ENCODE results near the gene YPEL5.

Gene YPEL5

DNA sequence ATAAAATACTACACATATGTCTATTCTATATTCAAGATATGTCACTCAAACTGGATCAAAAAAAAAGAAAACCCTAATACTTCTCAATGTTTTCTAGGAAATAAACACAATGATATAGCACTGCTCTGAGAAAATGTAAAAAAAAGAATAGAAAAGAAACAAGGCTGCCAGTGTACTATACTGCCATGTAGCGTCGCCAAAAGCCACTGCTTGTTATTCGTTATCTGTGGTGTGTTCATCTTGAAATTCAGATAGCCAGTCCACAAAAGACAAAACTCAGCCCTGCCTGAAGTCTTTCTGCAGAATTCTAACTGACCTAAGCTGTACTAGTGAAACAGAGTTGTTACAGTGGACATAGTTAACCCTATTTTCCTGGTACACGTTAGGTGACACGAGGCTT is 12.2 kb upstream of the YPEL5 start:
- Histone ChIP-seq H3K27ac (ENCODE audit: low read depth, low read length) (no peak overlapping the region), H3K27me3 (ENCODE audit: low read length) (no peaks in the 10 kb centered on the region), H3K4me2 (ENCODE audit: low read depth, low read length, poor library complexity, severe bottlenecking) (no peak overlapping the region)

DNA sequence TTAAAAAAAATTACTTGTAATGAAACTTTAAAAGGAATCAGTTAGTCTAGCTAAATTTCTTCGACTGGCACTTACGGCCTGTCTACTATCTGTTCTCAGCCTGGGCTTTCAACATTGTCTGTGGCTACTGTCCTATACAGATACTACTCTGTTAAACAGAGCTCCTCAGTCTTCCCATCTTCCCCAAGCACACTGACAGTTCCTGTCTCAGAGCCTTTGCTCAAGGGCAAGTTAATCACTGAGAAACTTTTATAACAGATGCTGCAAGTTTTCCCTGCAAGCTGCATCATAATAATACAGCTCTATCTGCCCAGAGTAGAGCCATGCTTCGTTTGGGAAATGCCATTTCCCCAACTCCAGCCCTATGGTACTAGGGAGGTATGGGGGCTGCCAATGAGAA is 11.3 kb upstream of the YPEL5 start:
- Histone ChIP-seq H3K27ac (ENCODE audit: low read depth, low read length) (no peak overlapping the region), H3K9me3 (ENCODE audit: insufficient read depth, low read length) (no peaks in the 10 kb centered on the region), H3K9ac (ENCODE audit: low read length) (no peak overlapping the region), H3K27me3 (ENCODE audit: low read length) (no peaks in the 10 kb centered on the region), H4K20me1 (ENCODE audit: low read depth, low read length) (no peaks in the 10 kb centered on the region), H3F3A (ENCODE audit: insufficient read depth) (no peaks in the 10 kb centered on the region), H3K4me2 (ENCODE audit: low read depth, low read length, poor library complexity, severe bottlenecking) (no peak overlapping the region), H3K79me2 (ENCODE audit: insufficient read depth, low read length) (no peaks in the 10 kb centered on the region), H3K36me3 (ENCODE audit: low read length) (no peaks in the 10 kb centered on the region), H3K9me2 (replicated peaks; ENCODE audit: insufficient read depth, low read length) (no peaks in the 10 kb centered on the region), H3K4me3 (ENCODE audit: insufficient read depth, low read length, poor library complexity, severe bottlenecking) (no peak overlapping the region), H2AFZ (ENCODE audit: low read depth, low read length, severe bottlenecking) (no peak overlapping the region)
- TF ChIP-seq, protein P1, sequence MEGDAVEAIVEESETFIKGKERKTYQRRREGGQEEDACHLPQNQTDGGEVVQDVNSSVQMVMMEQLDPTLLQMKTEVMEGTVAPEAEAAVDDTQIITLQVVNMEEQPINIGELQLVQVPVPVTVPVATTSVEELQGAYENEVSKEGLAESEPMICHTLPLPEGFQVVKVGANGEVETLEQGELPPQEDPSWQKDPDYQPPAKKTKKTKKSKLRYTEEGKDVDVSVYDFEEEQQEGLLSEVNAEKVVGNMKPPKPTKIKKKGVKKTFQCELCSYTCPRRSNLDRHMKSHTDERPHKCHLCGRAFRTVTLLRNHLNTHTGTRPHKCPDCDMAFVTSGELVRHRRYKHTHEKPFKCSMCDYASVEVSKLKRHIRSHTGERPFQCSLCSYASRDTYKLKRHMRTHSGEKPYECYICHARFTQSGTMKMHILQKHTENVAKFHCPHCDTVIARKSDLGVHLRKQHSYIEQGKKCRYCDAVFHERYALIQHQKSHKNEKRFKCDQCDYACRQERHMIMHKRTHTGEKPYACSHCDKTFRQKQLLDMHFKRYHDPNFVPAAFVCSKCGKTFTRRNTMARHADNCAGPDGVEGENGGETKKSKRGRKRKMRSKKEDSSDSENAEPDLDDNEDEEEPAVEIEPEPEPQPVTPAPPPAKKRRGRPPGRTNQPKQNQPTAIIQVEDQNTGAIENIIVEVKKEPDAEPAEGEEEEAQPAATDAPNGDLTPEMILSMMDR (IDR thresholded peaks at IDR 0.05; ENCODE audit: insufficient read depth, low read length, poor library complexity, severe bottlenecking), result no peak
- no peak for TF ChIP-seq EZH2phosphoT487 (conservative IDR thresholded peaks at IDR 0.05; ENCODE audit: low read length)

More for the DNA sequence above, 12.2 kb upstream of the YPEL5 start:
- no peak overlapping the region for H2AFZ ChIP-seq (ENCODE audit: low read depth, low read length, severe bottlenecking)
- H3K9me2 ChIP-seq (replicated peaks; ENCODE audit: insufficient read depth, low read length), result no peaks in the 10 kb centered on the region
- no peaks in the 10 kb centered on the region for H3K9me3 ChIP-seq (ENCODE audit: insufficient read depth, low read length)
- H3F3A ChIP-seq (ENCODE audit: insufficient read depth), result no peaks in the 10 kb centered on the region
- TF ChIP-seq, protein P1 (IDR thresholded peaks at IDR 0.05; ENCODE audit: insufficient read depth, low read length, poor library complexity, severe bottlenecking), result no peak
- no peak for TF ChIP-seq EZH2phosphoT487 (conservative IDR thresholded peaks at IDR 0.05; ENCODE audit: low read length)
- H4K20me1 ChIP-seq (ENCODE audit: low read depth, low read length), result no peaks in the 10 kb centered on the region
- H3K4me3 ChIP-seq (ENCODE audit: insufficient read depth, low read length, poor library complexity, severe bottlenecking), result no peak overlapping the region
- H3K9ac ChIP-seq (ENCODE audit: low read length), result no peak overlapping the region
- no peaks in the 10 kb centered on the region for H3K36me3 ChIP-seq (ENCODE audit: low read length)
- no peaks in the 10 kb centered on the region for H3K79me2 ChIP-seq (ENCODE audit: insufficient read depth, low read length)

DNA sequence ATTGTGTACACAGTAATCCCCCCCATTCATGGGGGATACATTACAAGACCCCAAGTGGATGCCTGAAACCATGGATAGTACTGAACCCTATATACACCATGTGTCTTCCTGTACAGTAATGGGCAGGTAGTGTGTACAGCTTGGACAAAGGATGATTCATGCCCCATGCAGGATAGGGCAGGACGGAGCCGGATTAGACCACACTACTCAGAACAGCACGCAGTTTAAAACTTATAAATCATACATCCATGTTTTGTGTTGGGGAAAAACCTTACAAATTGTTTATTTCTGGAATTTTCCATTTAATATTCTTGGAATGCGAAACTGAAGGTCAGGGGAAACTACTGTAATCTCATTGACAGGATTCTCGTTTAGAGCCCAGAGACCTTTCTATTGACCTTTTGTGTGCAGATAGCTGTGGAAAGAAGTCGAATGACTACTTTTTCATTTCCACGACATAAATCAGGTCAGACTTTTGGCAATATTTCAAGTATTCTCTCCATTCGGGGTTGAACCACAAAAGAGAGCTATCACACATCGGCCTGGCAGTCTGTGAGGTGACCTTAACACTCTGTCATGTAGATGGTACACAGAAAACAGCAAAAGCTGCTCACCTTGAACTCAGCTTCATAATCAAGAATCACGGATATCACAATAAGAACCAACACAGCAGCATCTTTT is 9.9 kb upstream of the YPEL5 start:
- H3K4me2 ChIP-seq (ENCODE audit: low read depth, low read length, poor library complexity, severe bottlenecking), result no peak overlapping the region
- H3K27ac ChIP-seq (ENCODE audit: low read depth, low read length), result no peak overlapping the region
- no peaks in the 10 kb centered on the region for H3K9me3 ChIP-seq (ENCODE audit: insufficient read depth, low read length)
- no peaks in the 10 kb centered on the region for H3K36me3 ChIP-seq (ENCODE audit: low read length)
- no peaks in the 10 kb centered on the region for H3K9me2 ChIP-seq (replicated peaks; ENCODE audit: insufficient read depth, low read length)
- H2AFZ ChIP-seq (ENCODE audit: low read depth, low read length, severe bottlenecking), result no peak overlapping the region
- no peak overlapping the region for H3K4me3 ChIP-seq (ENCODE audit: insufficient read depth, low read length, poor library complexity, severe bottlenecking)
- TF ChIP-seq EZH2phosphoT487 (conservative IDR thresholded peaks at IDR 0.05; ENCODE audit: low read length), result no peak
- TF ChIP-seq, protein P1 (IDR thresholded peaks at IDR 0.05; ENCODE audit: insufficient read depth, low read length, poor library complexity, severe bottlenecking), result no peak
- H4K20me1 ChIP-seq (ENCODE audit: low read depth, low read length), result no peaks in the 10 kb centered on the region
- H3K27me3 ChIP-seq (ENCODE audit: low read length), result no peaks in the 10 kb centered on the region
- H3K9ac ChIP-seq (ENCODE audit: low read length), result no peak overlapping the region
- no peaks in the 10 kb centered on the region for H3F3A ChIP-seq (ENCODE audit: insufficient read depth)
- no peaks in the 10 kb centered on the region for H3K79me2 ChIP-seq (ENCODE audit: insufficient read depth, low read length)

Measured in SU-DHL-6 (cell line).